ENCODE data around the gene AVPR1A. TPM values are rescaled to one million over a fixed set of nuclear protein-coding genes. Genes with fewer than 3 reads are reported as not detected.

Gene AVPR1A
- total and polyA plus RNA-seq, 4 donors: 0.17 to 5.5 (median 0.68) TPM

GRCh38 chr12:63095369-63095980 lies 55.5 kb downstream of the AVPR1A start:
- no peak overlapping the region for H3K4me3 ChIP-seq
- peaks cover 0 to 3% (median 0%) of the 10 kb centered on the region in 3 donors for H3K27me3 ChIP-seq (ENCODE audit: control insufficient read depth in 3 of 3, insufficient read depth in 3 of 3, low read length in 2 of 3)
- no peaks in the 10 kb centered on the region for H3K9me3 ChIP-seq (ENCODE audit: control insufficient read depth in 4 of 4, insufficient read depth in 3 of 4, low read length in 3 of 4)
- no peak for TF ChIP-seq CTCF (IDR thresholded peaks at IDR 0.05; ENCODE audit: control extremely low read depth, extremely low read depth)
- H3K9ac ChIP-seq (ENCODE audit: insufficient read depth in 1 of 2, low read length in 2 of 2): no peak overlapping the region
- no peak for DNase-seq
- peaks cover 0 to 8% (median 0%) of the 10 kb centered on the region in 5 donors for H3K4me1 ChIP-seq (ENCODE audit: control insufficient read depth in 5 of 5, insufficient read depth in 5 of 5, low read length in 5 of 5)
- 93 to 97% methylated on average over 7 of the region's 7 CpGs for WGBS, 2 donors
- ATAC-seq (ENCODE audit: insufficient read depth, low FRiP score): no peak
- no peak overlapping the region for H3K27ac ChIP-seq (ENCODE audit: low read depth in 1 of 2, low read length in 1 of 2)
- no peaks in the 10 kb centered on the region for H3K36me3 ChIP-seq (ENCODE audit: control insufficient read depth in 4 of 4, insufficient read depth in 4 of 4, low read length in 4 of 4)

GRCh38 chr12:63093711-63094110 lies 57.3 kb downstream of the AVPR1A start:
- Histone ChIP-seq H3K4me3 (no peak overlapping the region), H3K9me3 (ENCODE audit: control insufficient read depth in 4 of 4, insufficient read depth in 3 of 4, low read length in 3 of 4) (no peaks in the 10 kb centered on the region), H3K4me1 (ENCODE audit: control insufficient read depth in 5 of 5, insufficient read depth in 5 of 5, low read length in 5 of 5) (peaks cover 0 to 8% (median 0%) of the 10 kb centered on the region in 5 donors), H3K36me3 (ENCODE audit: control insufficient read depth in 4 of 4, insufficient read depth in 4 of 4, low read length in 4 of 4) (no peaks in the 10 kb centered on the region), H3K27ac (ENCODE audit: low read depth in 1 of 2, low read length in 1 of 2) (no peak overlapping the region), H3K27me3 (ENCODE audit: control insufficient read depth in 3 of 3, insufficient read depth in 3 of 3, low read length in 2 of 3) (peaks cover 0 to 3% (median 0%) of the 10 kb centered on the region in 3 donors), H3K9ac (ENCODE audit: insufficient read depth in 1 of 2, low read length in 2 of 2) (no peak overlapping the region)
- TF ChIP-seq CTCF (IDR thresholded peaks at IDR 0.05; ENCODE audit: control extremely low read depth, extremely low read depth): no peak
- 54 to 84% methylated on average over 2 of the region's 2 CpGs for WGBS, 2 donors
- no peak for DNase-seq
- ATAC-seq (ENCODE audit: insufficient read depth, low FRiP score): no peak

- no peak for DNase-seq
- Histone ChIP-seq H3K36me3 (ENCODE audit: control insufficient read depth in 4 of 4, insufficient read depth in 4 of 4, low read length in 4 of 4) (no peaks in the 10 kb centered on the region), H3K4me1 (ENCODE audit: control insufficient read depth in 5 of 5, insufficient read depth in 5 of 5, low read length in 5 of 5) (peaks cover 0 to 8% (median 0%) of the 10 kb centered on the region in 5 donors), H3K27ac (ENCODE audit: low read depth in 1 of 2, low read length in 1 of 2) (no peak overlapping the region), H3K9ac (ENCODE audit: insufficient read depth in 1 of 2, low read length in 2 of 2) (no peak overlapping the region), H3K27me3 (ENCODE audit: control insufficient read depth in 3 of 3, insufficient read depth in 3 of 3, low read length in 2 of 3) (peaks cover 0 to 3% (median 0%) of the 10 kb centered on the region in 3 donors), H3K4me3 (no peak overlapping the region), H3K9me3 (ENCODE audit: control insufficient read depth in 4 of 4, insufficient read depth in 3 of 4, low read length in 3 of 4) (no peaks in the 10 kb centered on the region)
- 60 to 67% methylated on average over 2 of the region's 2 CpGs for WGBS, 2 donors
- TF ChIP-seq CTCF (IDR thresholded peaks at IDR 0.05; ENCODE audit: control extremely low read depth, extremely low read depth): no peak
- ATAC-seq (ENCODE audit: insufficient read depth, low FRiP score): no peak
These were observed 57.9 kb downstream of the AVPR1A start for GRCh38 chr12:63093084-63093483.

Other genes with a start within 250 kb of the AVPR1A start
- gene PPM1H, start 216.1 kb downstream of the AVPR1A start, total RNA-seq: 10 to 100 TPM in 1 of 2 donors, 1 to 10 TPM in 1; 9.0 to 11.2 TPM
- 1 to 10 TPM; 2.0 to 2.4 TPM for gene PPM1H, start 216.1 kb downstream of the AVPR1A start, polyA plus RNA-seq